Measurements from ENCODE around the gene SLC7A5. TPM values are rescaled to one million over a fixed set of nuclear protein-coding genes. Genes with fewer than 3 reads are reported as not detected.

The SLC7A5 gene
- total RNA-seq, 1 donor from 2014 or later: 42.2 TPM

- Mint-ChIP-seq H3K9me3 (ENCODE audit: low read depth) (no peaks in the 10 kb centered on the region), H3K27me3 (peaks cover 22% of the 10 kb centered on the region), H3K36me3 (ENCODE audit: insufficient read depth) (no peaks in the 10 kb centered on the region), H3K4me1 (ENCODE audit: low read depth) (peaks cover 9% of the 10 kb centered on the region), H3K4me3 (ENCODE audit: low read depth) (no peak overlapping the region), H3K27ac (peak overlapping the region; percentile 65)
- no peak for TF ChIP-seq CTCF (IDR thresholded peaks at IDR 0.05; ENCODE audit: unreplicated experiment)
- DNase-seq (ENCODE audit: low spot score, unreplicated experiment): no peak
Measured at GRCh38 chr16:87784812-87785211, 84.5 kb downstream of the SLC7A5 start.

GRCh38 chr16:87782033-87782432, 87.3 kb downstream of the SLC7A5 start:
- TF ChIP-seq CTCF (IDR thresholded peaks at IDR 0.05; ENCODE audit: unreplicated experiment): no peak

GRCh38 chr16:87780385-87780989, 88.8 kb downstream of the SLC7A5 start:
- Mint-ChIP-seq H3K4me3 (ENCODE audit: low read depth) (no peak overlapping the region), H3K4me1 (ENCODE audit: low read depth) (peaks cover 11% of the 10 kb centered on the region), H3K27me3 (peaks cover 16% of the 10 kb centered on the region), H3K9me3 (ENCODE audit: low read depth) (no peaks in the 10 kb centered on the region), H3K36me3 (ENCODE audit: insufficient read depth) (no peaks in the 10 kb centered on the region), H3K27ac (peak overlapping the region; percentile 78)
- DNase-seq (ENCODE audit: low spot score, unreplicated experiment): no peak
- TF ChIP-seq CTCF (IDR thresholded peaks at IDR 0.05; ENCODE audit: unreplicated experiment): no peak

More at GRCh38 chr16:87782033-87782432, 87.3 kb downstream of the SLC7A5 start:
- peaks cover 18% of the 10 kb centered on the region for H3K27me3 Mint-ChIP-seq
- no peak overlapping the region for H3K4me3 Mint-ChIP-seq (ENCODE audit: low read depth)
- no peaks in the 10 kb centered on the region for H3K9me3 Mint-ChIP-seq (ENCODE audit: low read depth)
- peaks cover 11% of the 10 kb centered on the region for H3K4me1 Mint-ChIP-seq (ENCODE audit: low read depth)
- no peak for DNase-seq (ENCODE audit: low spot score, unreplicated experiment)
- no peak overlapping the region for H3K27ac Mint-ChIP-seq
- no peaks in the 10 kb centered on the region for H3K36me3 Mint-ChIP-seq (ENCODE audit: insufficient read depth)

Small RNA genes lying within 50 kb of the gene (microRNA-seq; reads per million reads assigned to microRNA genes)
- not detected for gene MIR6775 (ENCODE audit: borderline number of aligned reads, unreplicated experiment)

Other genes starting within 250 kb of the SLC7A5 start
- 58.8 and 68.7 TPM in 2 replicates for gene KLHDC4, start 103.5 kb downstream of the SLC7A5 start, total RNA-seq
- gene CA5A, start 67.0 kb upstream of the SLC7A5 start, total RNA-seq: 0.36 TPM in 1 of 2 replicates, not detected in the other
- gene BANP, start 81.9 kb upstream of the SLC7A5 start, total RNA-seq: 41.5 and 53.9 TPM in 2 replicates

All from progenitor cell of endocrine pancreas (in vitro differentiated cells).